HG03442 (cell line): Measurements from ENCODE around the gene NTN1.

ENCODE experiments used
- ATAC-seq: cut with Tn5 transposase; IDR thresholded peaks from one replicate; pipeline ENCODE4 v1.9.1; 2021; ENCODE audit warnings: mild to moderate bottlenecking, moderate library complexity; ENCODE audit not compliant: unreplicated experiment

NTN1 gene

GRCh38 chr17:9187828-9188227 lies 166.5 kb downstream of the NTN1 start:
- ATAC-seq = no peak

- ATAC-seq = no peak
Measured at GRCh38 chr17:9188367-9188766, 167.1 kb downstream of the NTN1 start.

- no peak for ATAC-seq
Measured at GRCh38 chr17:9189870-9190269, 168.6 kb downstream of the NTN1 start.

- no peak for ATAC-seq
Measured at GRCh38 chr17:9192010-9192409, 170.7 kb downstream of the NTN1 start.

- ATAC-seq = no peak
Measured at GRCh38 chr17:9195411-9195810, 174.1 kb downstream of the NTN1 start.

- no peak for ATAC-seq
Measured at GRCh38 chr17:9195961-9196670, 174.8 kb downstream of the NTN1 start.

GRCh38 chr17:9199571-9200551 lies 178.6 kb downstream of the NTN1 start:
- ATAC-seq = no peak

GRCh38 chr17:9200699-9201359 lies 179.5 kb downstream of the NTN1 start:
- no peak for ATAC-seq

GRCh38 chr17:9202532-9202931 lies 181.2 kb downstream of the NTN1 start:
- ATAC-seq = no peak

- ATAC-seq = no peak
Measured at GRCh38 chr17:9203771-9204425, 182.6 kb downstream of the NTN1 start.

GRCh38 chr17:9204637-9205329 lies 183.5 kb downstream of the NTN1 start:
- no peak for ATAC-seq

GRCh38 chr17:9205520-9206409 lies 184.5 kb downstream of the NTN1 start:
- no peak for ATAC-seq

- no peak for ATAC-seq
Measured at GRCh38 chr17:9206410-9206703, 185.0 kb downstream of the NTN1 start.

- ATAC-seq = no peak
Measured at GRCh38 chr17:9206741-9207332, 185.5 kb downstream of the NTN1 start.

- no peak for ATAC-seq
Measured at GRCh38 chr17:9208381-9209105, 187.2 kb downstream of the NTN1 start.

GRCh38 chr17:9209347-9209746 lies 188.0 kb downstream of the NTN1 start:
- no peak for ATAC-seq

GRCh38 chr17:9209781-9210370 lies 188.6 kb downstream of the NTN1 start:
- ATAC-seq = no peak

- no peak for ATAC-seq
Measured at GRCh38 chr17:9211133-9211765, 189.9 kb downstream of the NTN1 start.
